Endothelial cell of umbilical vein (primary cell): ENCODE results near the gene HIGD2B. TPM values are rescaled to one million over a fixed set of nuclear protein-coding genes. Genes with fewer than 3 reads are reported as not detected.
"Not testable (repeated sequence)": the region's sequence is repeated elsewhere in the genome, so short reads cannot be mapped to it uniquely, and the experiment has no call there.

Source experiments
- BruUV-seq: library from RNA; stranded (reverse); fragments of 400-500 nt; replicated peaks from 2 replicates; lab custom pipeline; 2021; lab: Mats Ljungman, UMichigan
- CTCF ChIA-PET: fragments of 300-600, 350-600 bp; sonication (Branson Sonifier 250); formaldehyde crosslinking; loops from one replicate; lab custom pipeline; 2021; ENCODE audit warnings: antibody characterized with exemption, inconsistent platforms; lab: Charles Lee
- POLR2A ChIA-PET: fragments of 300-600, 350-600 bp; sonication (Branson Sonifier 250); formaldehyde crosslinking; loops from one replicate; lab custom pipeline; 2021; ENCODE audit warnings: antibody characterized with exemption, inconsistent platforms; lab: Charles Lee
- DNase-seq: peaks from one replicate; pipeline ENCODE4 v3.0.0-alpha.2; 2011; ENCODE audit warnings: low read depth, low spot score
- FAIRE-seq: peaks from 2 replicates; lab custom pipeline; 2011; peaks lifted over from hg19 to GRCh38; lab: Jason Lieb, UNC
- H2AFZ ChIP-seq: 2 replicates; pipeline ENCODE4 v1.6.0; 2012; ENCODE audit warnings: low read depth, low read length, control low read depth, inconsistent platforms
- H3K27ac ChIP-seq: 2 replicates; pipeline ENCODE4 v1.5.1; 2011; ENCODE audit warnings: low read depth, mild to moderate bottlenecking, control low read depth, low read length, moderate library complexity; ENCODE audit not compliant: insufficient read depth
- H3K27me3 ChIP-seq, 2 experiments: 2 replicates each; pipeline versions ENCODE4 v1.6.0 to v1.6.1; 2011; ENCODE audit warnings: low read length in 2 of 2, mixed read lengths in 1 of 2; ENCODE audit not compliant: control insufficient read depth in 2 of 2, insufficient read depth in 2 of 2
- H3K36me3 ChIP-seq, 2 experiments: 2 replicates in 1 of 2; 3 replicates in 1 of 2; pipeline ENCODE4 v1.5.1; 2011; ENCODE audit warnings: low read length in 2 of 2, mild to moderate bottlenecking in 1 of 2, moderate library complexity in 1 of 2; ENCODE audit not compliant: control insufficient read depth in 2 of 2, insufficient read depth in 2 of 2; ENCODE audit errors: extremely low read depth in 1 of 2
- H3K4me1 ChIP-seq: 3 replicates; pipeline ENCODE4 v1.5.1; 2011; ENCODE audit warnings: mild to moderate bottlenecking, low read length; ENCODE audit not compliant: control insufficient read depth, insufficient read depth; ENCODE audit errors: extremely low read depth
- H3K4me2 ChIP-seq: 2 replicates; pipeline ENCODE4 v1.6.1; 2011; ENCODE audit warnings: low read length, control low read depth, mixed read lengths; ENCODE audit not compliant: insufficient read depth
- H3K4me3 ChIP-seq, 3 experiments: fragments of 200-600 bp in 1 of 3; sonication (generic), shearing (Covaris generic) in 1 of 3; replicated peaks in 1 of 3; 2 replicates each; pipeline ENCODE4 v1.5.1; 2011 to 2016; ENCODE audit warnings: control low read depth in 3 of 3, low read length in 3 of 3, mild to moderate bottlenecking in 2 of 3, inconsistent platforms in 1 of 3, low read depth in 1 of 3, moderate library complexity in 1 of 3; ENCODE audit not compliant: insufficient read depth in 1 of 3
- H3K79me2 ChIP-seq: 2 replicates; pipeline ENCODE4 v1.6.0; 2012; ENCODE audit warnings: low read length, inconsistent platforms; ENCODE audit not compliant: control insufficient read depth, insufficient read depth
- H3K9ac ChIP-seq: replicated peaks from 2 replicates; pipeline ENCODE3; 2011; ENCODE audit warnings: low read length, control low read depth; ENCODE audit not compliant: insufficient read depth; ENCODE audit errors: extremely low read depth
- H3K9me1 ChIP-seq: replicated peaks from 3 replicates; pipeline ENCODE4 v1.6.0; 2011; ENCODE audit warnings: mild to moderate bottlenecking, low read length; ENCODE audit not compliant: control insufficient read depth, insufficient read depth; ENCODE audit errors: extremely low read depth
- H3K9me3 ChIP-seq: replicated peaks from 2 replicates; pipeline ENCODE4 v1.5.1; 2012; ENCODE audit warnings: low read length, inconsistent platforms; ENCODE audit not compliant: control insufficient read depth, insufficient read depth
- H4K20me1 ChIP-seq: replicated peaks from 2 replicates; pipeline ENCODE3; 2011; ENCODE audit warnings: mild to moderate bottlenecking, low read length; ENCODE audit not compliant: control insufficient read depth, insufficient read depth; ENCODE audit errors: extremely low read depth
- dilution Hi-C: fragments of 300-500 bp; cut with MboI; formaldehyde crosslinking; loops from one replicate; pipeline ENCODE4 v1.15.0; 2019; ENCODE audit warnings: low sequenced_read_pairs; ENCODE audit not compliant: extremely low pct_ligation_motif_present
- intact Hi-C: fragments of 100-400 bp; cut with micrococcal nuclease; formaldehyde crosslinking; loops from one replicate; pipeline ENCODE4 v1.10.0; 2022
- polyA plus RNA-seq, 4 experiments: library from polyadenylated mRNA; depleted of rRNA in 3 of 4; stranded (reverse) in 3 of 4; unstranded in 1 of 4; fragments of >200 nt; gene quantifications; 2 replicates each; pipeline versions ENCODE4 v1.2.1 to v1.2.3, GENCODE V29; 2011 to 2012; ENCODE audit warnings: missing spikeins in 1 of 4
- total RNA-seq: library from RNA; stranded (reverse); gene quantifications from 2 replicates; pipeline ENCODE4 v1.2.3, GENCODE V29; 2021

Gene HIGD2B
- total and polyA plus RNA-seq, 2 donors (not counting 3 experiments of a cell fraction or from before 2014, with no cell fraction given), result not detected

DNA sequence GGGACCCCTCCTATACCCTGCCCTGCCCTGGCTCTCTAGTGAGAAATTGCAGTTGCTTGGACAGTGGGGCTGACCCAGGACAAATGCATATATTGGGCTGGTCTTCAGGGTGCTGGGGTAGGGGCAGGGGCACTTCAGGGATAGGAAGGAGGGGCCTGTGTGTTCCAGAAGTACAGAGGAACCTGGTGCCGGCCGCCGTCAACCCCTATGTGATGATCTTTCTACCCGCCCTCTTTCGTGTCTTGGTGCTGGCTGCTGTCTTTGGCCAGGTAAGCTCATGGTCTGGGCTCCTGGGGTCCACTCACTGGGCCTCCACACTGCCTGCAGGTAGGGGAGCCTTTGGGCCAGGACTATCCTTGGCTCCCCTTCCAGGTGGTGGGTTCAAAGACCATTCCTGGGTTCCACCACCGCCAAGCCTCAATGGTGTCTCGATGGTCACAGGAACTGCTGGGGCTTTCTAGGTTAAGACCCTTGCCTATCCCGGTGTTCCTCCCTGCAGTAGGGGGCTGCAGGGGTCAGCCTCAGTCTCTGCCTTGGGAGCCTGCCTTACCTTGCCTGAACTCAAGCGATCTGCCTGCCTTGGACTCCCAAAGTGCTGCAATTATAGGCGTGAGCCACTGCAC, 37.2 kb downstream of the HIGD2B start:
- H3K79me2 ChIP-seq, dilution Hi-C loops, intact Hi-C loops, H3K9me1 ChIP-seq, H3K9me3 ChIP-seq, H3K9ac ChIP-seq, BruUV-seq, DNase-seq, H3K27me3 ChIP-seq, H3K4me1 ChIP-seq, H4K20me1 ChIP-seq, POLR2A ChIA-PET, CTCF ChIA-PET, H3K36me3 ChIP-seq, H2AFZ ChIP-seq, FAIRE-seq, H3K27ac ChIP-seq, H3K4me2 ChIP-seq, H3K4me3 ChIP-seq: not testable (repeated sequence)

DNA sequence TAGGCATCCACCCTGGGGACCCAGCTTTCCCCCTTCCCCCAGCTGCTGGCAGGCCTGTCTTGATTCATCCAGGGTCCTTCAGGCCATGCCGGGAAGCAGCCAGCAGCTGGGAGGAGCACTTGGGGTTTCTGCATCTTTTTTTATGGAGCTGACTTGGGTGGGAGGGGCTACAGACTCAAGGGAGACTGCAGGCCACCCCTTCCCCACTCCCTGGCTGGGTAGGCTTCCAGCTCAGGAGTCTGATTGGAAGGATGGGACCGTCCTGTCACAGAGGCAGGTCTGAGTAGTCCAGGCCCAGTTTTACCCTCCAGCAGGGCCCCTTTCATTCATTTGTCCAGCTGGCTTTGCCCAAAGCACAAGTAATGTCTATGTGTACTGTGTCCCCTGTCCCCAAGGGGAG, 43.7 kb downstream of the HIGD2B start:
- H3K79me2 ChIP-seq, H3K9ac ChIP-seq, POLR2A ChIA-PET, H3K27ac ChIP-seq, H4K20me1 ChIP-seq, H3K36me3 ChIP-seq, DNase-seq, H3K4me1 ChIP-seq, CTCF ChIA-PET, H2AFZ ChIP-seq, H3K4me2 ChIP-seq, H3K4me3 ChIP-seq, H3K9me3 ChIP-seq, H3K9me1 ChIP-seq, BruUV-seq, intact Hi-C loops, FAIRE-seq, dilution Hi-C loops, H3K27me3 ChIP-seq: not testable (repeated sequence)

DNA sequence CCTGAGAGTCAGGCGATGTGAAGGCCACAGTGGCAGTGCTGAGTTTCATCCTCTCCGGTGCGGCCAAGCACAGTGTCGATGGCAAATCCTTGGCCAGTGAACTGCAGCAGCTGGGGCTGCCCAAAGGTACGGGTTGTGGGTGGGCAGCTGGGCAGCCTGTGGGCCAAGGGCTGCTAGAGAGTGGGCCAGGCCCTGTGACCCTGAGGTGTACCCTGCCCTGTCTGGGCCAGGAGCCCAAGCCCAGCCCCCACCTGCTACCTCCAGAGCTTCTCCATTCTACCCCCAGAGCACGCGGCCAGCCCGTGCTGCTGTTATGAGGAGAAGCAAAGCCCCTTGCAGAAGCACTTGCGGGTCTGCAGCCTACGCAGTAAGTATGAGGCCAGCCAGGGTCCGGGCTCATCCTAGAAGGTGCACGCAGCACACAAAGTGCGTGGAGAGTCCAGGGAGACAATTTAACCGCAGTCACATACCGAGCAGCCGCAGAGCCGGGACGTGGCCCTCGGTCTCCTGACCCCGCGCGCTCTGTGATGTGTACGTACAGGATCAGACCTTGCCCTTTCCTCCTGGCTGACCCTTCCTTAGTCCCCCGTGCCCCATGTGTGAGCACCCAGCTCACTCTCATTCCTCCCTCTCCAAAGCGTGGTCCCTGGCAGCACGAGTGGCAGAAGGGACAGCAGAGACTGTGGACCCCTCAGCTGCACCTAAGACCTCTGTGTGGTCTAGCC, 46.1 kb downstream of the HIGD2B start:
- H4K20me1 ChIP-seq, H3K9me3 ChIP-seq, H3K4me3 ChIP-seq, H3K4me2 ChIP-seq, H3K79me2 ChIP-seq, DNase-seq, intact Hi-C loops, H2AFZ ChIP-seq, dilution Hi-C loops, H3K36me3 ChIP-seq, POLR2A ChIA-PET, H3K27ac ChIP-seq, CTCF ChIA-PET, H3K4me1 ChIP-seq, BruUV-seq, H3K9ac ChIP-seq, H3K9me1 ChIP-seq, FAIRE-seq, H3K27me3 ChIP-seq: not testable (repeated sequence)

DNA sequence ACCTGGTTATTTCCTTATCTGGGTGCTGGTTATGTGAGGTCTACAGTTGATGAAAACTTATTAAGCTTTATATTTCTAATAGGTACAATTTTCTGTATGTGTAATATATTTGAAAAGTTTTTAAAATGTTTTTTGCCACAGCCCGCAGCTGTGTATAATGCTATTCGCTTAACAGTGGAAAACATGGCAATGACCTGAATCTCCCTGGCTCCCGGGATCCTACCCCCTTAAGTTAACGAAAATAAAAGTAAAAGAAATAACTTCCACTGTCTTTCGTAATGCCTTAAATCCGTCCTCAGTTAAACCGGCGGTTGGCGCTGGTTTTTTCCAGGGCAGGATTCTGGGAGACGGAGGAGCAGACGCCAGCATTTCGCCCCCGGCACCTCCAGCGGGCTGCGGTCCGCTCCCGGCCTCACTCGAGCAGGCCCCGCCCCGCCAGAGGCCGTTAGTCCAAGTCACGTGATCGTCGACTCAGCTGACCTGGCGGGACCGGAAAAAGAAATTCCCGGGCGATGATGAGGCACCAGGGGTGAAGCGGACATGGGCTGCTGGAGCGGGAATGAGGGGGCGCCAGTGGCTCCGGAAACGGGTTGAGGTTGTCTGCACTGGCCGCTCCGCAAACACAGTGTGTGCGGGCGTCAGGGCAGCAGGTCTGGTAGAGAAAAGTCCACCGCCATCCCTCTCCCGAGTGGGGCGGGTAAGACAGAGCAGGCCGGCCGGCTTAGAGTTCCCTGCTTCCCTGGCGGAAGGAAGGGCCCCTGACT, 49.3 kb downstream of the HIGD2B start:
- BruUV-seq, result TSS peak; percentile 97
- peak overlapping the region in 1 of 3 experiments; percentile 17 for H3K4me3 ChIP-seq
- FAIRE-seq, result peak; percentile 96
- H3K27me3 ChIP-seq, H4K20me1 ChIP-seq, H3K9me3 ChIP-seq, dilution Hi-C loops, POLR2A ChIA-PET, H2AFZ ChIP-seq, CTCF ChIA-PET, H3K4me2 ChIP-seq, intact Hi-C loops, H3K9me1 ChIP-seq, H3K4me1 ChIP-seq, H3K36me3 ChIP-seq, H3K27ac ChIP-seq, H3K79me2 ChIP-seq, H3K9ac ChIP-seq: not testable (repeated sequence)
- DNase-seq, result peak; percentile 64
